ENCODE measurements around the gene GDPD3. TPM values are rescaled to one million over a fixed set of nuclear protein-coding genes. Genes with fewer than 3 reads are reported as not detected.
A peak's percentile ranks its signal among the peaks of the same experiment; 100 is the strongest.

GDPD3 gene
- total and polyA plus RNA-seq, 8 donors, result 0.41 to 7.4 (median 1.6) TPM

GRCh38 chr16:30124985-30125379 is 11.6 kb upstream of the GDPD3 start:
- H3K4me1 ChIP-seq, result peaks cover 0 to 3% (median 0%) of the 10 kb centered on the region in 3 donors
- WGBS, 2 donors, result 83 to 84% methylated on average over 4 of the region's 4 CpGs
- DNase-seq (peak in 1 of 6 donors; percentile 10), FAIRE-seq (no peak), ATAC-seq (no peak)
- intact Hi-C loops (cut with DNase I), result loop anchor here in 1 of 3 donors (5.0 kb wide), 1 partner anchor 52 kb away; no protein-coding TSS in a partner anchor
- TF ChIP-seq CTCF (IDR thresholded peaks at IDR 0.05), result no peak
- no peaks in the 10 kb centered on the region for H3K27me3 ChIP-seq
- H3K36me3 ChIP-seq, result no peaks in the 10 kb centered on the region
- no peak overlapping the region for H3K27ac ChIP-seq
- no peaks in the 10 kb centered on the region for H3K9me3 ChIP-seq
- no peak overlapping the region for H3K4me3 ChIP-seq

- peaks cover 0 to 3% (median 0%) of the 10 kb centered on the region in 3 donors for H3K4me1 ChIP-seq
- DNase-seq (peak in 1 of 6 donors; percentile 46), FAIRE-seq (no peak), ATAC-seq (peak; percentile 16 to 41 (median 24))
- intact Hi-C loops (cut with DNase I), result no loop called here
- H3K27me3 ChIP-seq, result no peaks in the 10 kb centered on the region
- H3K4me3 ChIP-seq, result peak overlapping the region; percentile 71 to 83 (median 75)
- no peaks in the 10 kb centered on the region for H3K9me3 ChIP-seq
- 2 to 3% methylated on average over 38 to 42 of the region's 42 CpGs for WGBS, 2 donors
- H3K36me3 ChIP-seq, result peaks cover 0 to 5% (median 0%) of the 10 kb centered on the region in 3 donors
- no peak for TF ChIP-seq CTCF (IDR thresholded peaks at IDR 0.05)
- H3K27ac ChIP-seq, result peak overlapping the region; percentile 22 to 81 (median 59)
These were observed 9.3 kb upstream of the GDPD3 start for GRCh38 chr16:30122604-30123160.

GRCh38 chr16:30121741-30122571 is 8.6 kb upstream of the GDPD3 start:
- Histone ChIP-seq H3K4me3 (peak overlapping the region; percentile 71 to 83 (median 75)), H3K9me3 (no peaks in the 10 kb centered on the region), H3K27ac (peak overlapping the region; percentile 22 to 81 (median 59)), H3K27me3 (no peaks in the 10 kb centered on the region), H3K36me3 (peaks cover 0 to 7% (median 0%) of the 10 kb centered on the region in 3 donors), H3K4me1 (peaks cover 0 to 3% (median 0%) of the 10 kb centered on the region in 3 donors)
- ATAC-seq, result peak; percentile 3 to 22 (median 11)
- WGBS, 2 donors, result 63 to 68% methylated on average over 31 of the region's 31 CpGs
- no peak for TF ChIP-seq CTCF (IDR thresholded peaks at IDR 0.05)
- FAIRE-seq, result no peak
- intact Hi-C loops (cut with DNase I), result no loop called here
- DNase-seq, result peak in 2 of 6 donors; percentile 23 to 64

GRCh38 chr16:30120340-30121105 is 7.2 kb upstream of the GDPD3 start:
- no peak overlapping the region for H3K27ac ChIP-seq
- no peaks in the 10 kb centered on the region for H3K27me3 ChIP-seq
- no peak for TF ChIP-seq CTCF (IDR thresholded peaks at IDR 0.05)
- intact Hi-C loops (cut with DNase I), result no loop called here
- ATAC-seq (no peak), FAIRE-seq (no peak), DNase-seq (no peak)
- no peaks in the 10 kb centered on the region for H3K9me3 ChIP-seq
- 92 to 93% methylated on average over 3 of the region's 3 CpGs for WGBS, 2 donors
- peaks cover 0 to 7% (median 0%) of the 10 kb centered on the region in 3 donors for H3K36me3 ChIP-seq
- no peak overlapping the region for H3K4me3 ChIP-seq
- peaks cover 0 to 3% (median 0%) of the 10 kb centered on the region in 3 donors for H3K4me1 ChIP-seq
